Measurements from ENCODE around the gene CIAO2A. TPM values are rescaled to one million over a fixed set of nuclear protein-coding genes. Genes with fewer than 3 reads are reported as not detected.
"Not testable (repeated sequence)": the region's sequence is repeated elsewhere in the genome, so short reads cannot be mapped to it uniquely, and the experiment has no call there.

CIAO2A gene
- total and polyA plus RNA-seq, 2 donors from 2014 or later = 41.6 to 92.4 TPM

GRCh38 chr15:64089543-64090280, 3.9 kb downstream of the CIAO2A start:
- H3K4me1 ChIP-seq (ENCODE audit: control insufficient read depth in 2 of 3, insufficient read depth in 2 of 3, low read depth in 1 of 3, low read length in 3 of 3) = peaks cover 0 to 17% (median 5%) of the 10 kb centered on the region in 3 donors
- H3K27ac ChIP-seq (ENCODE audit: low read depth in 2 of 2, low read length in 2 of 2) = no peak overlapping the region
- FAIRE-seq (no peak), DNase-seq (no peak)
- H3K9me3 ChIP-seq (ENCODE audit: control insufficient read depth in 2 of 3, insufficient read depth in 1 of 3, low read length in 3 of 3) = no peaks in the 10 kb centered on the region
- no peak overlapping the region for H3K9ac ChIP-seq (ENCODE audit: low read length in 3 of 3)
- no peaks in the 10 kb centered on the region for H3K27me3 ChIP-seq (ENCODE audit: control insufficient read depth, insufficient read depth, low read length)
- intact Hi-C loops (cut with DNase I) = no loop called here
- no peak for TF ChIP-seq CTCF (IDR thresholded peaks at IDR 0.05; ENCODE audit: borderline replicate concordance, extremely low read depth, insufficient read depth)
- no peak overlapping the region for H3K4me3 ChIP-seq (ENCODE audit: low read length in 3 of 3)
- peaks cover 0 to 7% (median 4%) of the 10 kb centered on the region in 3 donors for H3K36me3 ChIP-seq (ENCODE audit: control insufficient read depth in 2 of 3, insufficient read depth in 3 of 3, low read length in 3 of 3)

GRCh38 chr15:64082757-64083156, 10.9 kb downstream of the CIAO2A start:
- no peak overlapping the region for H3K4me3 ChIP-seq (ENCODE audit: low read length in 3 of 3)
- no peaks in the 10 kb centered on the region for H3K4me1 ChIP-seq (ENCODE audit: control insufficient read depth in 2 of 3, insufficient read depth in 2 of 3, low read depth in 1 of 3, low read length in 3 of 3)
- no peak overlapping the region for H3K9ac ChIP-seq (ENCODE audit: low read length in 3 of 3)
- intact Hi-C loops (cut with DNase I) = no loop called here
- FAIRE-seq (no peak), DNase-seq (no peak)
- H3K27me3 ChIP-seq (ENCODE audit: control insufficient read depth, insufficient read depth, low read length) = no peaks in the 10 kb centered on the region
- H3K36me3 ChIP-seq (ENCODE audit: control insufficient read depth in 2 of 3, insufficient read depth in 3 of 3, low read length in 3 of 3) = peaks cover 2 to 3% (median 2%) of the 10 kb centered on the region in 3 donors
- H3K27ac ChIP-seq (ENCODE audit: low read depth in 2 of 2, low read length in 2 of 2) = no peak overlapping the region
- TF ChIP-seq CTCF (IDR thresholded peaks at IDR 0.05; ENCODE audit: borderline replicate concordance, extremely low read depth, insufficient read depth) = no peak
- H3K9me3 ChIP-seq (ENCODE audit: control insufficient read depth in 2 of 3, insufficient read depth in 1 of 3, low read length in 3 of 3) = no peaks in the 10 kb centered on the region

- H3K27ac ChIP-seq (ENCODE audit: low read depth in 2 of 2, low read length in 2 of 2); intact Hi-C loops (cut with DNase I); H3K27me3 ChIP-seq (ENCODE audit: control insufficient read depth, insufficient read depth, low read length); H3K36me3 ChIP-seq (ENCODE audit: control insufficient read depth in 2 of 3, insufficient read depth in 3 of 3, low read length in 3 of 3); DNase-seq; FAIRE-seq; H3K4me3 ChIP-seq (ENCODE audit: low read length in 3 of 3); H3K9me3 ChIP-seq (ENCODE audit: control insufficient read depth in 2 of 3, insufficient read depth in 1 of 3, low read length in 3 of 3); H3K9ac ChIP-seq (ENCODE audit: low read length in 3 of 3): not testable (repeated sequence)
- H3K4me1 ChIP-seq (ENCODE audit: control insufficient read depth in 2 of 3, insufficient read depth in 2 of 3, low read depth in 1 of 3, low read length in 3 of 3) = peaks cover 0 to 25% (median 5%) of the 10 kb centered on the region in 3 donors
Measured at GRCh38 chr15:64073496-64073895, 20.1 kb downstream of the CIAO2A start.

GRCh38 chr15:64072812-64073211, 20.8 kb downstream of the CIAO2A start:
- DNase-seq = no peak
- no peak overlapping the region for H3K9ac ChIP-seq (ENCODE audit: low read length in 3 of 3)
- no peak overlapping the region for H3K27ac ChIP-seq (ENCODE audit: low read depth in 2 of 2, low read length in 2 of 2)
- no peak for FAIRE-seq
- no peaks in the 10 kb centered on the region for H3K9me3 ChIP-seq (ENCODE audit: control insufficient read depth in 2 of 3, insufficient read depth in 1 of 3, low read length in 3 of 3)
- H3K4me1 ChIP-seq (ENCODE audit: control insufficient read depth in 2 of 3, insufficient read depth in 2 of 3, low read depth in 1 of 3, low read length in 3 of 3) = peaks cover 0 to 25% (median 5%) of the 10 kb centered on the region in 3 donors
- no peak for TF ChIP-seq CTCF (IDR thresholded peaks at IDR 0.05; ENCODE audit: borderline replicate concordance, extremely low read depth, insufficient read depth)
- H3K27me3 ChIP-seq (ENCODE audit: control insufficient read depth, insufficient read depth, low read length) = no peaks in the 10 kb centered on the region
- peaks cover 0 to 3% (median 0%) of the 10 kb centered on the region in 3 donors for H3K36me3 ChIP-seq (ENCODE audit: control insufficient read depth in 2 of 3, insufficient read depth in 3 of 3, low read length in 3 of 3)
- intact Hi-C loops (cut with DNase I) = no loop called here
- H3K4me3 ChIP-seq (ENCODE audit: low read length in 3 of 3) = no peak overlapping the region

Data from kidney (tissue), 14 donors.